D721Med (cell line): ENCODE results near the gene LPP.

Experiments
- DNase-seq: peaks from one replicate; pipeline ENCODE4 v3.0.0; 2011; ENCODE audit warnings: low spot score; ENCODE audit not compliant: insufficient read length
- FAIRE-seq: peaks from 2 replicates; lab custom pipeline; 2011; peaks lifted over from hg19 to GRCh38; lab: Jason Lieb, UNC
- CTCF ChIP-seq: IDR thresholded peaks from 2 replicates; pipeline ENCODE4 v1.5.1; 2012; ENCODE audit warnings: mild to moderate bottlenecking, control low read depth; ENCODE audit not compliant: insufficient read depth; ENCODE audit errors: missing control alignments

Gene LPP

DNA sequence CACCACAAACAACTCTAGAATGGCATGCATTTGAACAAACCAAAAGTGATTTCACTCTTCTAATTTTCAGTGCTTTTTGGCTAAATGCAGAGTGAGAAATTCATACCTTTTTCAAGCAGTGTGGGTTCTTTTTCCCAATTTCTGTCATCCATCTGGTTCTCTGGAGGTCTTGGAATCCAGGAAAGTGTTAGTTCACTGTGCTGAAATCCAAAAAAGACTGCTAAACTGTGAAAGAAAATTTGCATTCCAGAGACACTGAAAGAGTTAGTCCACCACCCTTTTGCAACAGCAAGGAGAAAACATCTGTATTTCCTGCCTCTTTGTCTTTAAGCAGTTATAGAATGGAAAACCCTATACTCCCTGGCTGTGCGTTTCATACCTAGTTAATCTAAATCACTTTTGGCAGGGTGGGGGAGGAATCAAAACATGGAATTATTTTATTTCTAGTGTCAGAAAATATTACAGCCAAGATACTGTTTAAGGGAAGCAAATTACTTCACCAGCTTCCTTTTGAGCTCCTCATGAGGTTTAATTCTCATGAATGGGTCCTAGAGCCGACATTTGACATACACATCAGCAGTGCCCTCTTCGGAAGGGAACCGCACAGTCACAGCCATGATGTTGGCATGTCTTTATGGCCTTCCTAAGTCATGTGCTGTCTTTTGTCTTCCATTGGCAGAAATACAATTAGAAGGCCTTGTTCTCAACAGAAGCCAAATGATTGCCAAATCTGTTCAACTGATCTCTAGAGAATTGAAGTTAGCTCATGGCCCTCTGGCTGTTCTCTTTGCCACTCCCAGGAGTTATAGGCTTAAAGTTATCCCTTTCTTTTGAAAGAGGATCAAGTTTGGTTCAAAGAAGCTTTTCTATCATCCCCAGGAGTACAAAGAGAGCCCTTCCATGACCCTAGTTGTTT is 700.2 kb downstream of the LPP start:
- DNase-seq (no peak), FAIRE-seq (no peak)
- TF ChIP-seq CTCF = no peak

DNA sequence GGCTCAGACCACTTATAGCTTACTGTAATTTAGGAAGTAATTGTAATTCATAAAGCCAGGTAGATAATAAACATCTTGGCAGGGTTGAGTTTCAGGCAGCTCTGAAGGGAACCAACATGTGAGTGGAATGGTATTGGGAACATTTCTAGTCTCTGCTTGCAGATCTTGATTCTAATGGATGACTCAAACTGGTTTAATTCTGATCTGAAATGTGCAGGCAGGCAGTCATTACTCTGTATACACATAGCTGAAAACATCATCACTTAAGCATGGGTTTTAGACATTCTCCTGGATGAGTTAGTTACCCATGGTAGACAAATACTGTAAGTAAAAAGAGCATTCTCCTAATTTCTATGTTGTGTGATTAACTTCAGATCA is 700.8 kb downstream of the LPP start:
- DNase-seq (no peak), FAIRE-seq (no peak)
- no peak for TF ChIP-seq CTCF

- DNase-seq (no peak), FAIRE-seq (no peak)
- TF ChIP-seq CTCF = no peak
Measured at GRCh38 chr3:188855675-188856074, 701.7 kb downstream of the LPP start.

- DNase-seq = no peak
- no peak for TF ChIP-seq CTCF
- no peak for FAIRE-seq
Measured at GRCh38 chr3:188860147-188860546, 706.2 kb downstream of the LPP start.

- DNase-seq (no peak), FAIRE-seq (no peak)
- no peak for TF ChIP-seq CTCF
Measured at GRCh38 chr3:188861842-188862744, 708.1 kb downstream of the LPP start.

- no peak for DNase-seq
- FAIRE-seq = no peak
- TF ChIP-seq CTCF = no peak
Measured at GRCh38 chr3:188863999-188864406, 710.0 kb downstream of the LPP start.
